Endodermal cell (in vitro differentiated cells): Measurements from ENCODE around the gene TLR7. TPM values are rescaled to one million over a fixed set of nuclear protein-coding genes. Genes with fewer than 3 reads are reported as not detected.

ENCODE experiments used
- DNase-seq: peaks from one replicate; pipeline ENCODE4 v3.0.0-alpha.2; 2017
- H3K27ac ChIP-seq: 2 replicates; pipeline ENCODE4 v1.5.1; 2013; ENCODE audit warnings: mild to moderate bottlenecking, low read depth, low read length, moderate library complexity
- H3K27me3 ChIP-seq: 2 replicates; pipeline ENCODE4 v1.6.1; 2013; ENCODE audit warnings: mild to moderate bottlenecking, low read length, moderate library complexity; ENCODE audit not compliant: insufficient read depth, control insufficient read depth, poor library complexity, severe bottlenecking
- H3K36me3 ChIP-seq: 2 replicates; pipeline ENCODE4 v1.7.0; 2013; ENCODE audit warnings: mild to moderate bottlenecking, low read length, moderate library complexity; ENCODE audit not compliant: control insufficient read depth, insufficient read depth
- H3K4me1 ChIP-seq: one replicate; pipeline ENCODE4 v1.7.0; 2013; ENCODE audit warnings: low read length; ENCODE audit not compliant: control insufficient read depth, insufficient read depth
- H3K4me3 ChIP-seq: 2 replicates; pipeline ENCODE4 v1.5.1; 2013; ENCODE audit warnings: mild to moderate bottlenecking, low read length, moderate library complexity
- H3K9ac ChIP-seq: 2 replicates; pipeline ENCODE4 v1.6.1; 2013; ENCODE audit warnings: mild to moderate bottlenecking, low read length, moderate library complexity; ENCODE audit not compliant: poor library complexity, severe bottlenecking; ENCODE audit errors: extremely low read depth
- H3K9me3 ChIP-seq: 2 replicates; pipeline ENCODE4 v1.6.1; 2013; ENCODE audit warnings: mild to moderate bottlenecking, low read length, moderate library complexity; ENCODE audit not compliant: control insufficient read depth
- H3K27ac Mint-ChIP-seq: 2 replicates; pipeline ENCODE4 v1.8.0; 2020; ENCODE audit warnings: mixed read lengths
- H3K27me3 Mint-ChIP-seq: 2 replicates; pipeline ENCODE4 v1.8.0; 2021; ENCODE audit warnings: mild to moderate bottlenecking, mixed read lengths; ENCODE audit not compliant: insufficient read depth
- H3K36me3 Mint-ChIP-seq: 2 replicates; pipeline ENCODE4 v1.8.0; 2020; ENCODE audit warnings: low read depth, mixed read lengths
- H3K4me1 Mint-ChIP-seq: 2 replicates; pipeline ENCODE4 v1.8.0; 2020; ENCODE audit warnings: mixed read lengths
- H3K4me3 Mint-ChIP-seq: 2 replicates; pipeline ENCODE4 v1.8.0; 2020; ENCODE audit warnings: mild to moderate bottlenecking, moderate library complexity, mixed read lengths
- H3K9me3 Mint-ChIP-seq: 2 replicates; pipeline ENCODE4 v1.8.0; 2020; ENCODE audit warnings: mild to moderate bottlenecking, mixed read lengths
- CTCF ChIP-seq: fragments of 200-600 bp; sonication (generic); conservative IDR thresholded peaks from 2 replicates; pipeline ENCODE4 v1.5.0; 2021; ENCODE audit warnings: antibody characterized with exemption, mild to moderate bottlenecking
- WGBS, 2 experiments: methylation state at CpG; one replicate each; pipeline versions ENCODE4 v1.1.5 to v1.1.7; 2013; ENCODE audit warnings: missing lambda C conversion rate in 2 of 2, mixed read lengths in 1 of 2; ENCODE audit not compliant: insufficient coverage in 1 of 2, insufficient read length in 1 of 2; 5-methylcytosine and 5-hydroxymethylcytosine counted together
- total RNA-seq, 2 donors: library from RNA; stranded (reverse); fragmentation: NEBNext Ultra II Directional in 1 of 2; extraction: Animal tissue kit (Norgen Biotek cat#: 25700) in 1 of 2; gene quantifications; 2 replicates in 1 of 2; 3 replicates in 1 of 2; pipeline ENCODE4 v1.2.1, GENCODE V29; 2021

TLR7 gene
- total RNA-seq, 2 donors from 2014 or later = not detected

GRCh38 chrX:12912791-12913482 lies 46.1 kb downstream of the TLR7 start:
- no peak for TF ChIP-seq CTCF
- H3K27ac ChIP-seq = no peak overlapping the region
- Mint-ChIP-seq H3K4me1 (no peaks in the 10 kb centered on the region), H3K27ac (no peak overlapping the region), H3K9me3 (peaks cover 62% of the 10 kb centered on the region), H3K4me3 (no peak overlapping the region), H3K27me3 (no peaks in the 10 kb centered on the region), H3K36me3 (no peaks in the 10 kb centered on the region)
- no peaks in the 10 kb centered on the region for H3K36me3 ChIP-seq
- H3K27me3 ChIP-seq = no peaks in the 10 kb centered on the region
- WGBS, 2 experiments = 83% methylated on average over 5 of the region's 5 CpGs; no CpG with 5 or more reads in 1 of the 2 experiments
- no peak overlapping the region for H3K4me3 ChIP-seq
- H3K4me1 ChIP-seq = no peaks in the 10 kb centered on the region
- no peak for DNase-seq
- H3K9ac ChIP-seq = no peak overlapping the region
- no peaks in the 10 kb centered on the region for H3K9me3 ChIP-seq

GRCh38 chrX:12917753-12918152 lies 50.9 kb downstream of the TLR7 start:
- Mint-ChIP-seq H3K9me3 (peaks cover 50% of the 10 kb centered on the region), H3K27me3 (peaks cover 2% of the 10 kb centered on the region), H3K27ac (no peak overlapping the region), H3K4me1 (no peaks in the 10 kb centered on the region), H3K36me3 (no peaks in the 10 kb centered on the region), H3K4me3 (no peak overlapping the region)
- WGBS, 2 experiments = 90% methylated on average over 2 of the region's 2 CpGs; no CpG with 5 or more reads in 1 of the 2 experiments
- Histone ChIP-seq H3K36me3 (no peaks in the 10 kb centered on the region), H3K9ac (no peak overlapping the region), H3K4me3 (no peak overlapping the region), H3K27me3 (no peaks in the 10 kb centered on the region), H3K4me1 (no peaks in the 10 kb centered on the region), H3K27ac (no peak overlapping the region), H3K9me3 (no peaks in the 10 kb centered on the region)
- TF ChIP-seq CTCF = no peak
- no peak for DNase-seq

- no peaks in the 10 kb centered on the region for H3K4me1 ChIP-seq
- no peak overlapping the region for H3K9ac ChIP-seq
- no peak overlapping the region for H3K4me3 Mint-ChIP-seq
- WGBS, 2 experiments = 92 to 96% methylated on average over 4 to 10 of the region's 10 CpGs
- H3K27me3 ChIP-seq = no peaks in the 10 kb centered on the region
- DNase-seq = no peak
- no peaks in the 10 kb centered on the region for H3K4me1 Mint-ChIP-seq
- H3K27me3 Mint-ChIP-seq = peaks cover 3% of the 10 kb centered on the region
- H3K27ac Mint-ChIP-seq = no peak overlapping the region
- H3K9me3 Mint-ChIP-seq = peaks cover 52% of the 10 kb centered on the region
- no peak overlapping the region for H3K4me3 ChIP-seq
- no peak overlapping the region for H3K27ac ChIP-seq
- no peaks in the 10 kb centered on the region for H3K36me3 Mint-ChIP-seq
- H3K36me3 ChIP-seq = no peaks in the 10 kb centered on the region
- no peaks in the 10 kb centered on the region for H3K9me3 ChIP-seq
- no peak for TF ChIP-seq CTCF
These were observed 52.2 kb downstream of the TLR7 start for GRCh38 chrX:12919051-12919450.
